Stimulated activated CD4-positive, alpha-beta T cell treated with anti-CD3 and anti-CD28 coated beads, TNF-alpha, amount 100 ng/mL, for 24 hours (primary cell): ENCODE data around the gene TRAF3IP1.
"Not testable (repeated sequence)": the region's sequence is repeated elsewhere in the genome, so short reads cannot be mapped to it uniquely, and the experiment has no call there.

Experiments used
- DNase-seq, 3 experiments: peaks; one replicate each; pipeline ENCODE4 v3.0.0-alpha.2; 2020; ENCODE audit warnings: low read depth in 3 of 3

The TRAF3IP1 gene

GRCh38 chr2:238426568-238427434 is 106.5 kb downstream of the TRAF3IP1 start, which contains the start of gene ASB1:
Gene ASB1 (plus strand): TSS chr2:238426927. CDS start chr2:238427071, 144 bp downstream.
- DNase-seq = peak; percentile 50 to 76 (median 60)

DNA sequence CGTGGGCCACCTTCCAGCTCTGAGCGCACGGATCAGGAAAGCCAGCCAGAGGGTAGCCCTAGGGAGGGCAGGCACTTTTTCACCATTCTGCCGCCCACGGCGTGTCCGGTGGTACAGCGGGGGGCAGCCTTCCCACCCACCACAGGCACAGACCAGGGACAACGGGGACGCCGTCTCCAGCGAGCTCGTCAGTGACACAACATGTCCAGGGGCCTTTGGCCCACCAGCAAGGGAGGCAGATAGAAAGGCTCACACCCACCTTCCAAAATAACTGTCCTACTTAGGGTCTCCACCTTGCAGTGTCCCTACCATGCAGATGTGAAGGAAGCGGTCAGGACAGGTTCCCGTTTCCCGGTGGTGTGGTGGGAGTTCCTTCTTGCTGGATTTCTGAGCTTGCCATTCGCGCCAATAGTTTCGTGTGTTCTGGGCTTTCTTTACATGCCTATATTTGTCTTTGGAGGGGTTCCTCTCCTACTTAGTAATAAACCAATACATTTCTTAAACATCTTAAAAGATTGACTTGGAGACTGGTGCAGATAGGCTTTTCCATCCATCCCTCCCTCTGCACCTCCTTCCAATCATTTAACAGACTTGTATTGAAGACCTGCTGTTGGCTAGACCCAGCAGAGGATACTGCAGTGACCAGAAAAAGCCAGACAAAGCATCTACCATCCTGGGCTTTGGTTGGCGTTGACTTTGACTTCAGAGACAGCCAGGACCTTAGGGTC is 107.3 kb downstream of the TRAF3IP1 start:
- no peak for DNase-seq

GRCh38 chr2:238428866-238429265 is 108.5 kb downstream of the TRAF3IP1 start:
- no peak for DNase-seq

- DNase-seq = no peak
These were observed 110.5 kb downstream of the TRAF3IP1 start for GRCh38 chr2:238430781-238431180.

DNA sequence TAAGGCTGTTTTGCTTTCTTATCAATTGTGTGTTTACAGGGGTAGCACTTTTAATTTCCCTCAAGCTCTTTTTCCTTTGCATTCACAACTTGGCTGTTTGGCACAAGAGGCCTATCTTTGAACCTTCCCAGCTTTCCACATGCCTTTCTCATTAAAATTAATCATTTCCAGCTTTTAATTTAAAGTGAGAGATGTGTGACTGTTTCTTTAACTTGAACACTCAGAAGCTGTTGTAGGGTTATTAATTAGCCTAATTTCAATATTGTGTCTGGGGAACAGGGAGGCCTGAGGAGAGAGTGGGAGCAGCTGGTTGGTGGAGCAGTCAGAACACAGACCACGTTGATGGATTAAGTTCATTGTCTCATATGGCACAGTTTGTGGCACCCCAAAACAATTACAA is 111.1 kb downstream of the TRAF3IP1 start:
- DNase-seq = no peak

DNA sequence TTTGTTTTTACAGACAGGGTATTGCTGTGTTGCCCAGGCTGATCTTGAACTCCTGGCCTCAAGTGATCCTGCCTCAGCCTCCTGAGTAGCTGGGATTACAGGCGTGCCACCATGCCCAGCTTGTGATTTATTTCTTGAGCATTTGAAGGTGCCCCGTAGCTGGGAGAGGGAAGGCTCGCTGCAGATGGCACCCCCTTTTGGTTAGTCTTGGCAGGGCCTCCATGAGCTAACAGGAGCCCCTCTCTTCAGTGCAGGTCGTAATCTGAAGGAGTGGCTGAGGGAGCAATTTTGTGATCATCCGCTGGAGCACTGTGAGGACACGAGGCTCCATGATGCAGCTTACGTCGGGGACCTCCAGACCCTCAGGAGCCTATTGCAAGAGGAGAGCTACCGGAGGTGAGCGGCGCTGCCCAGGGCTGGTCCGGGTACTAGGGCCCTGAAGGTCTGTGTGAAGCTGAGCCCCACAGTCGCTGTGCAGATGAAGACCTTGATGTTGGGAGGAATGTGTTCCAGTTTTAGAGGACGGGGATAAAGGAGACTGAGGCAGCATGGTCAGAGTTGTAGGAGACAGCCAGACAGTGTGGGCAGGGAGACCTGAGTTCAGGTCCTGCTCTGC is 113.1 kb downstream of the TRAF3IP1 start:
- DNase-seq = no peak

DNA sequence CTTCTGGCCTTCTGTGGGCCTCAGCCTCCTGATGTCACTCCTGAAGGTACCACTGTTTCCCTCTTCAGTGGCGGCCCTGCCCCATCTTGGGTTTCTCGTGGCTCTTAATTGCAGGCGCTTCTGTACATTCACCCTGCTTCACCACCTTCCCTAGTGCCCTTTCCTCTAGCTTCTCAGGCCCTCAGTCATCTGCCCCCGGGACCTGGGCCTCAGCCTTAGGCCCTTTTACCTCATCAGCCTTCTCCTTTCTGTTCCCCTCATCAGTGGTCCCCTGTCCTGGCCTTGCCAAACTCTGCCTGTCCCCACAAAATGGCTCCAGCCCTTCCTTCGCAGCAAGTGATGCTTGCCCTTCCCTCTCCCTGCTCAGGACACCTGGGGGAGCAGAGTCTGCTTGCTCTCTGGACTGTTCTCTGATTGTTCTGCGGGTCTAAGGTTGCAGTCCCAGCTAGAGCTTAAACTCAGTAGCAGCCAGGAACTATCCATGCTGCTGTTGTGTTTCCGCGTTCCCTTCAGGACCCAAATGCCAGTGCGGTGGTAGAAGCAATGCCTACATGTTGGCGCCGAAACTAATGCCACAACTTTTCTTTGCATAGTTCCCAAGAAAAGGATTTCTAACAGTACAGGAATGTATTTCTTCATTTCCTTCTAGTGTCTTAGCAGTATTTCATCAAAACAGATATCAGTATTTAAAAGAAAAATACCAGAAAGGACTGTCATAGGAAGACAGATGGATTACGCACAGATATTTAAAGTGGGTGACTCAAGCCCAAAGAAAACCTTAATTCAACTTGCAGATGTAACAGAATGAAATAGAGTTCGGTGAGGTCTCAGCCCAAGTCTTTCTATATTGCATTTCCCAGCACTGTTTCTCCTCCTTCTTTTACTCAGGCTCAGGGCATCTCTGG is 113.9 kb downstream of the TRAF3IP1 start:
- no peak for DNase-seq

DNA sequence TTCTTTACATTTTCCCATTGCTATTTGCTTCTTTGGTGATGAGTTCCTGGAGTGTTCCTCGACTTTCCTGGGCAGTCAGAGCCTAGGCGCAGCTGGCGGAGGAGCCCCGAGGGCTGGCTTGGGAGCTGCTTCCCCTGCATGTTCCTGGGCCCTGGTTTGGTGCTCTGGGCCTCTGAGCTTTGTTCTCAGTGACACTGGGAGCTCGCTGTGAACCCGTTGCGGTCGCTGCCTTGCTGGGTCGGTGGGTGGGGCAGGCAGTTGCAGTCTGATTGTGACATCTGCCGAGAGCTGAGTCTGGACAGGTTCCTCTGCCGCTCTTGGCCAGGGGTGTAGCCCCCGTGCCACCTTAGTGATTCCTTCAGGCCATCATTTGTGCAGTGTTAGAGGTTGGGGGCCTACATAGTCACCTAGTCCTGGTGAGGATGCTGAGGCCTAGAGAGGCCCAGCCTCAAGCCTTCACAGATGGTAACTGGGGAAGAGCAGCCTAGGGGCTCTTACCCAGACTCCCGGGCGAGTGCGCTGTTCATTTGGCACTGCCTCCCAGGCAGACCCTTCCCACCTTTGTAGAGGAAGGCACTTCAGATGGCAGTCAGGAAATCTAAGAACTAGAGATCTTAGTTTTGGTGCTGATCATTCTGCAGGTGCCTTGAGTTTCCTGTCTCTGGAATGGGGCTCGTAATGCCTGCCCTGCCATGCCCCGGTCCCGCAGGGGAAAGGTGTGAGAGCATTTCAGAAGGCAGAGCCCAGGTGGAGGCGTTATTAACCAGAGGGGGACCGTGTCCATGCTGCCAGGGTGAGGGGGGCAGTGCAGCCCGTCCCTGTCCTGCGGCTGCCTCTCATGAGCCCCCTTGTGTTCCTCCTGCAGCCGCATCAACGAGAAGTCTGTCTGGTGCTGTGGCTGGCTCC is 114.8 kb downstream of the TRAF3IP1 start:
- no peak for DNase-seq

GRCh38 chr2:238435752-238436096 is 115.4 kb downstream of the TRAF3IP1 start:
- no peak for DNase-seq

DNA sequence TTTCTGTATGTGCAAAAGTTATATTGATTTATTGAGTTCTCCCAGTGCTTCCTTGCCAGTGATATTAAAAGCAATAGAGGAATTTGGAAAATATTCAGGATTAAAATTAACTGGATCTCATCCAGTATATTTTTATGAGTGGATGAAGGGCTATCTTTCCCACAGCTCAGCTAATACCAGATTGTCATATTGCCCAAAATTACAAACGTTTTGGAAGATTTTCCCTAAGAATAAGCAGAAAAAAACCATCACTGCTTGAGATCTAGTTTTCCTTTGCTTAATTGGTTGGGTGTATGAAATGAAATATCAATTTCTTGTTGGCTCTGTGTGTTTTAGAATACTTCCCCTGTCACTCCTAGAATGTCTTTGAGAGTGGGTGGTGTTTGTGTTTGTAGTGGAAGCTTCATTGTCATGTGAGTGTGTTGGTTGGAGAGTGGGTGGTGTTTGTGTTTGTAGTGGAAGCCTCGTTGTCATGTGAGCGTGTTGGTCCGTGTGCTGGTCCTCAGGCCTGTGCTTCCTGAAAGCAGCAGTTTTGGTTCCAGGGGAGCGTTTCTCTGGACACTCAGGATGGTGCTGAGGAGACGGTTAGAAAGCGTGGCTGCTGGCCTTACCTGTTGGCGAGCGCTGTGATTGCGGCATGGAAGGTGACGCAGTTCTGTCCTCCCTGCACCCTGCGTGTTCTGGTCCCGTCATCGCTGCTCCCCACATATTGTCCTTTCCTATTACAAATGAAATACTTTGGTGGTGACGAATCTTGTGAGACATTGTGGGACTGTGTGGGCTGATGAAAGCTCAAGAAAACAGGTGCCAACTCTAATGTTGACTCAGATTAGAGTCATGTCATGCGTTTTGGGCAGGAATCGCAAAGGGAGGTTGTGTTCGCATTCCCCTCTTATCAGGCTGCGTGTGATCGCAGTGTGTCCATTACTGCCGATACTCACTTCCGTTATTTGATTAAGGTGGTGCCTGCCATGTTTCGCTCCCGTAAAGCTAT is 118.8 kb downstream of the TRAF3IP1 start:
- peak; percentile 36 to 72 (median 55) for DNase-seq

- DNase-seq = no peak
These were observed 119.6 kb downstream of the TRAF3IP1 start for GRCh38 chr2:238439917-238440316.

DNA sequence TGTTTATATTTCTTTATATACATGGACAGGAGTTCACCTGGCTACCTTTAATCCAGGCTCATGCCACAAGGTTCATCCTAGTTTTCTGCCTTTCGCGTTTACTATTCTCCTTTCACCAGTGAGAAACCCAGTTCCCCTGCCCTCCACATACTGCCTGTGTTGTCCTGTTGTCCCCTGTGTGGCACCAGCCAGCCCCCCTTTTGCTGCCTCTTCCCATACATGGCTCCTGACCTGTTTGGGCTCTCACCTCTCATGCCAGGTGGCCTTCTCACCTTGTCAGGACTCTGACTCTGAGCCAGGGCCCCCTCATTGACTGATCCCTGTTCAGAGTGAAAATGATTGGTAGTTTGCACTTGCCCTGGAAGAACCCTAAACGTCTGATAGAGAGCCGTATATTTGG is 120.0 kb downstream of the TRAF3IP1 start:
- no peak for DNase-seq

DNA sequence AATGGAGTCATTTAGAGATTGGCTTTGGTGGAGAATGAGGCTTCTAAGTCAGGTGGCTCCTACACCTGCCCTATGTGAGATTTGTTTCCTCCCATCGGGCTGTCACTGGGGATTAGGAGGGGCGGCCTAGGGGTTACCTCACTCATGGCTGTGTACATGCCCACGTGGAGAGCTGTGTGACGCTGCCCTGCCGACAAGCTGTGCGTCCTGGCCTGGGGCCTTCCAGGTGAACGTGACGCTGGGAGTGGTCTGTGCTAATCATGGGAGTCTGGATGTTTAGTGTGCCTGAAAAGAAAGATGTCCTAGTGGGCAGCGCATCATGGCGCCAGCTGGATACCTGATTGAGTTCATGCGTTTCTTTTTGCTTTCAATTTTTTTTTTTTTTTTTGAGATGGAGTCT is 120.4 kb downstream of the TRAF3IP1 start:
- DNase-seq = no peak

DNA sequence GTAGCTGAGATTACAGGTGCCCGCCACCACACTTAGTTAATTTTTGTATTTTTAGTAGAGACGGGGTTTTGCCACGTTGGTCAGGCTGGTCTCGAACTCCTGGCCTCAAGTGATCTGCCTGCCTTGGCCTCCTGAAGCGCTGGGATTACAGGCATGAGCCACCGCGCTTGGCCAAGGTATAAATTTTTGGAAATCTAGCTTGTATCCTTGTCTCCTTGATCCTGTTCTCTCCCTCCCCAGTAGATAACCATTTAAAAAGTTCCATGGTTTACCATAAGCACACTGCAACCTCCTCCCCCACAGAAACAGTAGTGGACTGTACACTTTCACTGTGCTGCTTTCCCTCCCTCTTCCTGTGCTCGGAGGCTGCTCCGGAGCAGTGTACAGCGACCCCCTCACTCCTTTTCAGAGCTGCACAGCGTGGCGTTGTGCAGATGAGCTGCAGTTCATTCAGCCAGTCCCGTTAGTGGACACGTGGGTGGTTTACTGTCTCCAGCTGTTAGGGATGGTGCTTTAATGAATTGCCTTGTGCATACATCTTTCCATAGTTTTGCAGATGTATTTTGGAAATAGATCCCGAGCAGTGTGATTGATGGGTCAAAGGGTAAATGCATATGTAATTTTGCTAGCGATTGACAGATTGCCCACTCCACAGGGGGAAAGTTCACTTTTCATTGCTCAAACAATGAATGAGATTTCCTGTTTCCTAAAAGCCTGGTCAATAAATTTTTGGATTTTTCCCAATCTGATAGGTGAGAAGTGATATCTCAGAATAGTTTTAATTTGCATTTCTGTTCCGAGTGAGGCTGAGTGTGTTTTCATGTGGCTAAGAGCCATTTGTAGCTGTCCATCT is 121.2 kb downstream of the TRAF3IP1 start:
- no peak for DNase-seq

- not testable (repeated sequence) for DNase-seq
These were observed 121.9 kb downstream of the TRAF3IP1 start for GRCh38 chr2:238442257-238442656.

DNA sequence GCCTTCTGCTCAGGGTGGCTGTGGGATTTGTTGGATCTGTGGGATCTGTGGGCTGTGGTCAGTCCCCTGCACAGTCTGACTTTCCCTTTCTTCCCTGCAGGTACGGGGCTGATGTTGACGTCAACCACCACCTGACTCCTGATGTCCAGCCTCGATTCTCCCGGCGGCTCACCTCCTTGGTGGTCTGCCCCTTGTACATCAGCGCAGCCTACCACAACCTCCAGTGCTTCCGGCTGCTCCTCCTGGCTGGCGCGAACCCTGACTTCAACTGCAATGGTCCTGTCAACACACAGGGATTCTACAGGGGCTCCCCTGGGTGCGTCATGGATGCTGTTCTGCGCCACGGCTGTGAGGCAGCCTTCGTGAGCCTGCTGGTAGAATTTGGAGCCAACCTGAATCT is 123.9 kb downstream of the TRAF3IP1 start:
- DNase-seq = no peak

DNA sequence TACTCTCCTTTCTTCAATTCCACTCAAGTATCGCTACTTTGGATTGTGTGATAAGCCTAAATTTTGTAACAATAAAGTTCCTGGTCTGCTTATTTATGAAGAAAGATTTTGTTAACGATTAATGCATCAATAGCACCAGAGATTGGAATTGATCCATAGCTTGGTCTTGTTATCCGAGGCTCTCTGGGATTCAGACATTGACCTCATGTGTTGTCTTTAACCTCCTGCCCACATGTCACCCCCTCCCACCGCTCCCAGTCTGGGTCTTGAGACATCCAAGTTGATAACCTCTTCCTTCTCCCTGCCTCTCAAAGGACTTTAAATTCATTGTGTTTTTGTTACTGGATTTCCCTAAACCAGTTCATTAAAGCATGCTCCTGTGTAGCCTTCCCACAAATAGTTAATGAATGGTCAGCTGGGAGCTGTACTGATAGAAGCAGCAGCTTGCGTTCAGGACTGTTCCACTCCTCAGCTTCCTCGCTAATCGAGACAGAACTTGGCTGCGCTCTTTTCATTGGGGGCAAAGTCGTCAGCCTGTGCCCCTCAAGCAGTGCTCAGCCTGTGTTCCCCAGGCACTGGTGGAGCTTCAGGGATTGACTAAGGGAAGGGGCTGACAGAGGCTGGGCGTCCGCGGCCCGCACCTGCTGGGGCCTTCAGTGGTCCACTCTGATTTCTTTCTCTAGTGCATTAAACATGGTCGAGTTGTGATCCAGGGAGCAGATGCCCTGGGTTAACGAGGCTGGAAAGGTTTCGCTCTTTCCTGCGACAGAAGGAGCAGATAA is 125.3 kb downstream of the TRAF3IP1 start:
- DNase-seq = no peak
